Measurements from ENCODE around the gene TIAM1.

DNA sequence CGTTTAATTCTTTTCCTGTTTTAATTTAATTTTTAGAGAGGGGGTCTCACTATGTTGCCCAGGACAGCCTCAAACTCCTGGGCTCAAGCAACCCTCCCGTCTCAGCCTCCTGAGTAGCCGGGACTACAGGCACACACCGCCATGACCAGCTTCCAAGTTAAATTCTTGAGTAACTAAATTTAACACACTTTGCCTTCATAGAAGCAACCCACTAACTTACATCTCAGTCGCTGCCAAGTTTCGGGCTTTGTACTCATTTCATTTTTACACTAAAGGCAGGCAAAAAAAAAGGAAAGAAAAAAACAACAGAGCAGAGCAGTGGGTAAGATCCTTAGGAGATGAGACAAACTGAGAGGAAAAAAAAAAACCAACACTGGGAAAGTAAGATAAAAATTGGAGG lies 3.5 kb downstream of the TIAM1 start:
- TF ChIP-seq, protein P1, sequence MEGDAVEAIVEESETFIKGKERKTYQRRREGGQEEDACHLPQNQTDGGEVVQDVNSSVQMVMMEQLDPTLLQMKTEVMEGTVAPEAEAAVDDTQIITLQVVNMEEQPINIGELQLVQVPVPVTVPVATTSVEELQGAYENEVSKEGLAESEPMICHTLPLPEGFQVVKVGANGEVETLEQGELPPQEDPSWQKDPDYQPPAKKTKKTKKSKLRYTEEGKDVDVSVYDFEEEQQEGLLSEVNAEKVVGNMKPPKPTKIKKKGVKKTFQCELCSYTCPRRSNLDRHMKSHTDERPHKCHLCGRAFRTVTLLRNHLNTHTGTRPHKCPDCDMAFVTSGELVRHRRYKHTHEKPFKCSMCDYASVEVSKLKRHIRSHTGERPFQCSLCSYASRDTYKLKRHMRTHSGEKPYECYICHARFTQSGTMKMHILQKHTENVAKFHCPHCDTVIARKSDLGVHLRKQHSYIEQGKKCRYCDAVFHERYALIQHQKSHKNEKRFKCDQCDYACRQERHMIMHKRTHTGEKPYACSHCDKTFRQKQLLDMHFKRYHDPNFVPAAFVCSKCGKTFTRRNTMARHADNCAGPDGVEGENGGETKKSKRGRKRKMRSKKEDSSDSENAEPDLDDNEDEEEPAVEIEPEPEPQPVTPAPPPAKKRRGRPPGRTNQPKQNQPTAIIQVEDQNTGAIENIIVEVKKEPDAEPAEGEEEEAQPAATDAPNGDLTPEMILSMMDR (IDR thresholded peaks at IDR 0.05; ENCODE audit: low read depth, low read length): no peak
- TF ChIP-seq, protein P2, sequence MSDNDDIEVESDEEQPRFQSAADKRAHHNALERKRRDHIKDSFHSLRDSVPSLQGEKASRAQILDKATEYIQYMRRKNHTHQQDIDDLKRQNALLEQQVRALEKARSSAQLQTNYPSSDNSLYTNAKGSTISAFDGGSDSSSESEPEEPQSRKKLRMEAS (IDR thresholded peaks at IDR 0.05; ENCODE audit: low read depth, low read length): no peak
